HG02759 (cell line): ENCODE data around the gene TTC31.

Experiments
- ATAC-seq: cut with Tn5 transposase; IDR thresholded peaks from one replicate; pipeline ENCODE4 v1.9.1; 2021; ENCODE audit warnings: mild to moderate bottlenecking, moderate library complexity; ENCODE audit not compliant: unreplicated experiment

The TTC31 gene

GRCh38 chr2:74524955-74525716 lies 42.3 kb downstream of the TTC31 start:
- ATAC-seq, result no peak

GRCh38 chr2:74525717-74526648 lies 43.1 kb downstream of the TTC31 start, which contains the start of gene DQX1:
TSS of gene DQX1 (minus strand) at chr2:74526231. CDS start at chr2:74525729, 502 bp downstream.
- no peak for ATAC-seq

- ATAC-seq, result no peak
These were observed 43.9 kb downstream of the TTC31 start for GRCh38 chr2:74526649-74527230.

GRCh38 chr2:74527741-74528140 lies 44.9 kb downstream of the TTC31 start:
- ATAC-seq, result no peak

GRCh38 chr2:74528600-74529356 lies 45.9 kb downstream of the TTC31 start:
- peak; percentile 13 for ATAC-seq

- peak; percentile 84 for ATAC-seq
These were observed 46.7 kb downstream of the TTC31 start, which contains the start of the genes AUP1 and HTRA2 for GRCh38 chr2:74529357-74530238. TSS of gene AUP1 (minus strand) at chr2:74529706. CDS start at chr2:74529629, 77 bp downstream. TSS of gene HTRA2 (plus strand) at chr2:74529933. CDS start at chr2:74530007, 74 bp downstream.

- peak; percentile 27 for ATAC-seq
These were observed 47.6 kb downstream of the TTC31 start for GRCh38 chr2:74530239-74531187.

- ATAC-seq, result no peak
These were observed 48.8 kb downstream of the TTC31 start for GRCh38 chr2:74531666-74532065.

GRCh38 chr2:74532222-74532621 lies 49.3 kb downstream of the TTC31 start:
- no peak for ATAC-seq

GRCh38 chr2:74533464-74533863 lies 50.6 kb downstream of the TTC31 start:
- ATAC-seq, result no peak

- ATAC-seq, result no peak
These were observed 51.5 kb downstream of the TTC31 start for GRCh38 chr2:74534411-74534810.

GRCh38 chr2:74535440-74535965 lies 52.6 kb downstream of the TTC31 start:
- no peak for ATAC-seq

GRCh38 chr2:74536166-74536950 lies 53.5 kb downstream of the TTC31 start:
- ATAC-seq, result no peak

GRCh38 chr2:74537140-74537539 lies 54.3 kb downstream of the TTC31 start:
- ATAC-seq, result no peak

GRCh38 chr2:74538881-74539339 lies 56.0 kb downstream of the TTC31 start:
- ATAC-seq, result peak; percentile 51

- ATAC-seq, result no peak
These were observed 57.4 kb downstream of the TTC31 start for GRCh38 chr2:74540291-74540690.

GRCh38 chr2:74542978-74543377 lies 60.1 kb downstream of the TTC31 start:
- ATAC-seq, result no peak
